CD4-positive, CD25-positive, alpha-beta regulatory T cell (primary cell): Measurements from ENCODE around the gene HRH1. TPM values are rescaled to one million over a fixed set of nuclear protein-coding genes. Genes with fewer than 3 reads are reported as not detected.
A peak's percentile ranks its signal among the peaks of the same experiment; 100 is the strongest.

Source experiments
- ATAC-seq, 2 donors: fragments of 150-1000 bp; cut with Tn5 transposase; one replicate each; pipeline ENCODE4 v1.10.0; 2021; ENCODE audit warnings: low read depth in 2 of 2, moderate number of reproducible peaks in 2 of 2, moderate library complexity in 1 of 2
- DNase-seq, 3 donors: peaks; one replicate each; pipeline versions ENCODE4 v3.0.0 to v3.0.0-alpha.2; 2012 to 2022; ENCODE audit warnings: mixed read lengths in 1 of 3
- H3K27ac ChIP-seq: one replicate; pipeline ENCODE4 v1.7.0; 2013; ENCODE audit warnings: mild to moderate bottlenecking, low read length; ENCODE audit not compliant: insufficient read depth, poor library complexity, severe bottlenecking
- H3K27me3 ChIP-seq: one replicate; pipeline ENCODE4 v1.7.0; 2013; ENCODE audit warnings: low read length; ENCODE audit not compliant: control insufficient read depth, insufficient read depth
- H3K36me3 ChIP-seq: one replicate; pipeline ENCODE4 v1.7.0; 2013; ENCODE audit warnings: mild to moderate bottlenecking, low read length, moderate library complexity; ENCODE audit not compliant: control insufficient read depth, insufficient read depth
- H3K4me1 ChIP-seq: 2 replicates; pipeline ENCODE4 v1.7.0; 2013; ENCODE audit warnings: mild to moderate bottlenecking, low read length; ENCODE audit not compliant: insufficient read depth, control insufficient read depth, poor library complexity, severe bottlenecking
- H3K4me3 ChIP-seq: one replicate; pipeline ENCODE4 v1.7.0; 2013; ENCODE audit warnings: low read depth, mild to moderate bottlenecking, low read length, moderate library complexity
- H3K9me3 ChIP-seq, 2 experiments: 1 replicate in 1 of 2; 2 replicates in 1 of 2; pipeline ENCODE4 v1.7.0; 2013; ENCODE audit warnings: low read length in 2 of 2, mild to moderate bottlenecking in 1 of 2, moderate library complexity in 1 of 2; ENCODE audit not compliant: control insufficient read depth in 2 of 2
- H3K27ac Mint-ChIP-seq, 3 donors: one replicate each; pipeline ENCODE4 v1.8.0; 2020 to 2022; ENCODE audit warnings: mild to moderate bottlenecking in 3 of 3, mixed read lengths in 3 of 3, moderate library complexity in 2 of 3
- H3K27me3 Mint-ChIP-seq: one replicate; pipeline ENCODE4 v1.8.0; 2022; ENCODE audit warnings: mild to moderate bottlenecking, mixed read lengths
- H3K36me3 Mint-ChIP-seq: one replicate; pipeline ENCODE4 v1.8.0; 2020; ENCODE audit warnings: mixed read lengths
- H3K4me1 Mint-ChIP-seq, 4 donors: one replicate each; pipeline ENCODE4 v1.8.0; 2020 to 2022; ENCODE audit warnings: mixed read lengths in 4 of 4, mild to moderate bottlenecking in 1 of 4
- H3K4me3 Mint-ChIP-seq, 4 donors: one replicate each; pipeline ENCODE4 v1.8.0; 2020 to 2022; ENCODE audit warnings: mild to moderate bottlenecking in 4 of 4, mixed read lengths in 4 of 4, moderate library complexity in 3 of 4
- H3K9me3 Mint-ChIP-seq, 7 donors: one replicate each; pipeline ENCODE4 v1.8.0; 2020 to 2022; ENCODE audit warnings: mixed read lengths in 7 of 7, mild to moderate bottlenecking in 3 of 7, moderate library complexity in 2 of 7
- polyA plus RNA-seq, 4 donors: library from polyadenylated mRNA; unstranded; fragments of 300-500 nt; fragmentation: Illumina TruSeq; gene quantifications; one replicate each; pipeline ENCODE4 v1.2.3, GENCODE V29; 2021
- total RNA-seq: library from RNA; stranded (reverse); gene quantifications from one replicate; pipeline ENCODE4 v1.2.3, GENCODE V29; 2022

HRH1 gene
- total and polyA plus RNA-seq, 5 donors from 2014 or later, result 0.15 TPM; not detected in 3

GRCh38 chr3:11271986-11272904 lies 118.0 kb downstream of the HRH1 start, which contains the start of gene ATG7:
Gene ATG7 (plus strand): TSS chr3:11272397. CDS start chr3:11298696, 26,299 bp downstream.
- H3K4me1 Mint-ChIP-seq, result peaks cover 33 to 52% (median 43%) of the 10 kb centered on the region in 4 donors

GRCh38 chr3:11272906-11273574 lies 118.7 kb downstream of the HRH1 start:
- Histone ChIP-seq H3K36me3 (peaks cover 3% of the 10 kb centered on the region), H3K4me1 (peaks cover 19% of the 10 kb centered on the region), H3K4me3 (peak overlapping the region; percentile 99), H3K27me3 (no peaks in the 10 kb centered on the region), H3K9me3 (no peaks in the 10 kb centered on the region), H3K27ac (peak overlapping the region; percentile 88)
- peaks cover 30% of the 10 kb centered on the region for H3K36me3 Mint-ChIP-seq
- H3K4me3 Mint-ChIP-seq, result peak overlapping the region; percentile 93 to 97 (median 95)
- no peak for ATAC-seq
- H3K4me1 Mint-ChIP-seq, result peaks cover 33 to 55% (median 43%) of the 10 kb centered on the region in 4 donors
- H3K9me3 Mint-ChIP-seq, result peaks cover 0 to 7% (median 3%) of the 10 kb centered on the region in 7 donors
- H3K27me3 Mint-ChIP-seq, result peaks cover 22% of the 10 kb centered on the region
- peak overlapping the region; percentile 98 to 99 (median 99) for H3K27ac Mint-ChIP-seq
- DNase-seq, result peak in 1 of 3 donors; percentile 35

More at GRCh38 chr3:11271986-11272904, 118.0 kb downstream of the HRH1 start, which contains the start of gene ATG7:
- no peaks in the 10 kb centered on the region for H3K27me3 ChIP-seq
- peaks cover 27% of the 10 kb centered on the region for H3K36me3 Mint-ChIP-seq
- peak within 1 kb of the TSS; percentile 98 to 99 (median 99) for H3K27ac Mint-ChIP-seq
- no peaks in the 10 kb centered on the region for H3K9me3 ChIP-seq
- ATAC-seq, result peak; percentile 94 to 95
- H3K9me3 Mint-ChIP-seq, result peaks cover 0 to 6% (median under 1%) of the 10 kb centered on the region in 7 donors
- peak within 1 kb of the TSS; percentile 88 for H3K27ac ChIP-seq
- DNase-seq, result peak; percentile 96 to 98 (median 97)
- peaks cover 3% of the 10 kb centered on the region for H3K36me3 ChIP-seq
- H3K4me3 Mint-ChIP-seq, result peak within 1 kb of the TSS; percentile 93 to 97 (median 95)
- peaks cover 27% of the 10 kb centered on the region for H3K27me3 Mint-ChIP-seq
- H3K4me3 ChIP-seq, result peak within 1 kb of the TSS; percentile 99
- H3K4me1 ChIP-seq, result peaks cover 19% of the 10 kb centered on the region

- Mint-ChIP-seq H3K9me3 (peaks cover 0 to 7% (median 3%) of the 10 kb centered on the region in 7 donors), H3K4me3 (peak overlapping the region; percentile 93 to 97 (median 95)), H3K27ac (peak overlapping the region; percentile 33 to 98 (median 60)), H3K27me3 (peaks cover 17% of the 10 kb centered on the region), H3K36me3 (peaks cover 35% of the 10 kb centered on the region), H3K4me1 (peaks cover 34 to 61% (median 46%) of the 10 kb centered on the region in 4 donors)
- Histone ChIP-seq H3K27ac (no peak overlapping the region), H3K4me3 (peak overlapping the region; percentile 99), H3K9me3 (no peaks in the 10 kb centered on the region), H3K27me3 (no peaks in the 10 kb centered on the region), H3K4me1 (peaks cover 19% of the 10 kb centered on the region), H3K36me3 (peaks cover 3% of the 10 kb centered on the region)
- no peak for ATAC-seq
- DNase-seq, result no peak
Measured at GRCh38 chr3:11273891-11274291, 119.6 kb downstream of the HRH1 start.

- ATAC-seq (no peak), DNase-seq (no peak)
Measured at GRCh38 chr3:11274566-11275142, 120.4 kb downstream of the HRH1 start.

GRCh38 chr3:11275926-11276325 lies 121.6 kb downstream of the HRH1 start:
- DNase-seq (no peak), ATAC-seq (no peak)
- Mint-ChIP-seq H3K36me3 (peaks cover 39% of the 10 kb centered on the region), H3K27me3 (peaks cover 16% of the 10 kb centered on the region), H3K9me3 (peaks cover 0 to 7% (median 3%) of the 10 kb centered on the region in 7 donors), H3K4me1 (peaks cover 34 to 60% (median 47%) of the 10 kb centered on the region in 4 donors), H3K27ac (peak overlapping the region in 2 of 3 donors; percentile 26 to 33), H3K4me3 (peak overlapping the region in 1 of 4 donors; percentile 71)
- Histone ChIP-seq H3K4me3 (no peak overlapping the region), H3K9me3 (no peaks in the 10 kb centered on the region), H3K36me3 (peaks cover 9% of the 10 kb centered on the region), H3K27ac (no peak overlapping the region), H3K27me3 (no peaks in the 10 kb centered on the region), H3K4me1 (peaks cover 19% of the 10 kb centered on the region)

More at GRCh38 chr3:11274566-11275142, 120.4 kb downstream of the HRH1 start:
- Mint-ChIP-seq H3K4me3 (peak overlapping the region; percentile 36 to 93 (median 61)), H3K9me3 (peaks cover 0 to 7% (median 3%) of the 10 kb centered on the region in 7 donors), H3K27me3 (peaks cover 16% of the 10 kb centered on the region), H3K36me3 (peaks cover 36% of the 10 kb centered on the region), H3K27ac (peak overlapping the region in 2 of 3 donors; percentile 60 to 98), H3K4me1 (peaks cover 34 to 61% (median 48%) of the 10 kb centered on the region in 4 donors)
- Histone ChIP-seq H3K36me3 (peaks cover 3% of the 10 kb centered on the region), H3K27me3 (no peaks in the 10 kb centered on the region), H3K4me1 (peaks cover 19% of the 10 kb centered on the region), H3K4me3 (no peak overlapping the region), H3K9me3 (no peaks in the 10 kb centered on the region), H3K27ac (no peak overlapping the region)

- H3K27ac Mint-ChIP-seq, result peak overlapping the region in 2 of 3 donors; percentile 45 to 79
- peak overlapping the region in 2 of 4 donors; percentile 11 to 71 for H3K4me3 Mint-ChIP-seq
- H3K4me1 Mint-ChIP-seq, result peaks cover 31 to 59% (median 44%) of the 10 kb centered on the region in 4 donors
- no peak overlapping the region for H3K4me3 ChIP-seq
- DNase-seq (no peak), ATAC-seq (no peak)
- no peak overlapping the region for H3K27ac ChIP-seq
- H3K9me3 Mint-ChIP-seq, result peaks cover 0 to 7% (median 3%) of the 10 kb centered on the region in 7 donors
- peaks cover 15% of the 10 kb centered on the region for H3K4me1 ChIP-seq
- peaks cover 39% of the 10 kb centered on the region for H3K36me3 Mint-ChIP-seq
- H3K27me3 Mint-ChIP-seq, result peaks cover 12% of the 10 kb centered on the region
- H3K27me3 ChIP-seq, result no peaks in the 10 kb centered on the region
- no peaks in the 10 kb centered on the region for H3K9me3 ChIP-seq
- H3K36me3 ChIP-seq, result peaks cover 14% of the 10 kb centered on the region
Measured at GRCh38 chr3:11276901-11277300, 122.6 kb downstream of the HRH1 start.
